NT2/D1 (cell line): ENCODE results near the gene GALNT5.

Source experiments
- SUZ12 ChIP-seq: IDR thresholded peaks from 2 replicates; pipeline ENCODE4 v1.6.1; 2011; ENCODE audit not compliant: insufficient read length, insufficient read depth; ENCODE audit errors: extremely low read depth
- YY1 ChIP-seq: IDR thresholded peaks from 2 replicates; pipeline ENCODE4 v1.6.1; 2011; ENCODE audit not compliant: insufficient read length, insufficient read depth
- ZNF274 ChIP-seq: IDR thresholded peaks from 2 replicates; pipeline ENCODE4 v1.6.1; 2011; ENCODE audit warnings: mild to moderate bottlenecking, low read depth, low read length

- TF ChIP-seq YY1 (no peak), SUZ12 (no peak), ZNF274 (no peak)
These were observed 69.2 kb downstream of the GALNT5 start for GRCh38 chr2:157326698-157327097.
